WTC11 (cell line): ENCODE measurements around the gene PCSK4. TPM values are rescaled to one million over a fixed set of nuclear protein-coding genes. Genes with fewer than 3 reads are reported as not detected.

ENCODE experiments used
- ATAC-seq: fragments of 200-7000 bp; cut with Tn5 transposase; 2 replicates; pipeline ENCODE4 v1.10.0; 2021; ENCODE audit warnings: mild to moderate bottlenecking, moderate library complexity
- CTCF ChIA-PET: fragments of 300-600 bp; sonication (Branson Sonifier 250); formaldehyde crosslinking; loops from one replicate; lab custom pipeline; 2021; ENCODE audit warnings: antibody characterized with exemption; lab: Charles Lee
- POLR2A ChIA-PET: fragments of 350-600 bp; sonication (Branson Sonifier 250); formaldehyde crosslinking; loops from one replicate; lab custom pipeline; 2021; ENCODE audit warnings: antibody characterized with exemption; lab: Charles Lee
- DNase-seq: peaks from one replicate; pipeline ENCODE4 v3.0.0; 2021; ENCODE audit warnings: low spot score
- H3K27ac Mint-ChIP-seq: 2 replicates; pipeline ENCODE4 v1.8.0; 2021; ENCODE audit warnings: mixed read lengths
- H3K27me3 Mint-ChIP-seq: 2 replicates; pipeline ENCODE4 v1.8.0; 2021; ENCODE audit warnings: low read depth, mild to moderate bottlenecking, moderate library complexity, mixed read lengths
- H3K36me3 Mint-ChIP-seq: 2 replicates; pipeline ENCODE4 v1.8.0; 2021; ENCODE audit warnings: mixed read lengths
- H3K4me1 Mint-ChIP-seq: 2 replicates; pipeline ENCODE4 v1.8.0; 2022; ENCODE audit warnings: mixed read lengths
- H3K4me3 Mint-ChIP-seq: 2 replicates; pipeline ENCODE4 v1.8.0; 2021; ENCODE audit warnings: mild to moderate bottlenecking, moderate library complexity, mixed read lengths
- H3K9me3 Mint-ChIP-seq: 2 replicates; pipeline ENCODE4 v1.8.0; 2021; ENCODE audit warnings: mixed read lengths
- ATF3 ChIP-seq: sonication (generic); formaldehyde crosslinking; conservative IDR thresholded peaks from 2 replicates; pipeline ENCODE4 v1.8.1; 2022; ENCODE audit warnings: mild to moderate bottlenecking, missing genetic modification reagents
- CTCF ChIP-seq: fragments of 200-600 bp; IDR thresholded peaks from 2 replicates; pipeline ENCODE4 v1.8.0; 2022; ENCODE audit warnings: antibody characterized with exemption
- E2F5 ChIP-seq: sonication (generic); formaldehyde crosslinking; IDR thresholded peaks from 2 replicates; pipeline ENCODE4 v1.8.1; 2022; ENCODE audit warnings: mild to moderate bottlenecking, moderate library complexity, missing genetic modification reagents
- FOXK1 ChIP-seq: sonication (generic); formaldehyde crosslinking; IDR thresholded peaks from 2 replicates; pipeline ENCODE4 v1.8.0; 2022; ENCODE audit warnings: mild to moderate bottlenecking, moderate library complexity, missing genetic modification reagents
- GTF2I ChIP-seq: fragments of 250-450 bp; sonication (Bioruptor Pico); conservative IDR thresholded peaks from 2 replicates; pipeline ENCODE4 v1.4.0; 2021; ENCODE audit warnings: mild to moderate bottlenecking
- HMGA2 ChIP-seq: fragments of 250-450 bp; sonication (Bioruptor Pico); IDR thresholded peaks from 2 replicates; pipeline ENCODE4 v1.4.0; 2021; ENCODE audit warnings: mild to moderate bottlenecking, moderate library complexity
- HMGXB4 ChIP-seq: sonication (generic); formaldehyde crosslinking; IDR thresholded peaks from 2 replicates; pipeline ENCODE4 v1.8.1; 2023; ENCODE audit warnings: mild to moderate bottlenecking, moderate library complexity, missing genetic modification reagents
- IRF1 ChIP-seq: sonication (generic); formaldehyde crosslinking; IDR thresholded peaks from 2 replicates; pipeline ENCODE4 v1.8.0; 2023; ENCODE audit warnings: missing genetic modification reagents
- JAZF1 ChIP-seq: fragments of 250-450 bp; sonication (Bioruptor Pico); IDR thresholded peaks from 2 replicates; pipeline ENCODE4 v1.9.0; 2021; ENCODE audit warnings: moderate library complexity, mild to moderate bottlenecking, inconsistent platforms
- MYBL2 ChIP-seq: sonication (generic); formaldehyde crosslinking; IDR thresholded peaks from 2 replicates; pipeline ENCODE4 v1.8.1; 2023; ENCODE audit warnings: mild to moderate bottlenecking, moderate library complexity, missing genetic modification reagents
- OVOL2 ChIP-seq: fragments of 250-450 bp; sonication (Bioruptor Pico); IDR thresholded peaks from 2 replicates; pipeline ENCODE4 v1.9.0; 2021; ENCODE audit warnings: mild to moderate bottlenecking, borderline replicate concordance
- PRDM15 ChIP-seq: sonication (generic); formaldehyde crosslinking; IDR thresholded peaks from 2 replicates; pipeline ENCODE4 v1.8.0; 2022; ENCODE audit warnings: missing genetic modification reagents
- PRRX2 ChIP-seq: fragments of 250-450 bp; sonication (Bioruptor Pico); IDR thresholded peaks from 2 replicates; pipeline ENCODE4 v1.8.0; 2021; ENCODE audit warnings: mild to moderate bottlenecking
- RORB ChIP-seq: fragments of 250-450 bp; sonication (Bioruptor Pico); IDR thresholded peaks from 2 replicates; pipeline ENCODE4 v1.9.0; 2021; ENCODE audit warnings: mild to moderate bottlenecking
- SMAD4 ChIP-seq: sonication (generic); formaldehyde crosslinking; IDR thresholded peaks from 2 replicates; pipeline ENCODE4 v1.8.0; 2022; ENCODE audit warnings: mild to moderate bottlenecking, missing genetic modification reagents
- SP1 ChIP-seq: sonication (generic); formaldehyde crosslinking; conservative IDR thresholded peaks from 2 replicates; pipeline ENCODE4 v1.8.1; 2022; ENCODE audit warnings: missing genetic modification reagents
- TCF7 ChIP-seq: sonication (generic); formaldehyde crosslinking; IDR thresholded peaks from 2 replicates; pipeline ENCODE4 v1.8.0; 2022; ENCODE audit warnings: mild to moderate bottlenecking, low read depth, missing genetic modification reagents, moderate library complexity
- ZBTB43 ChIP-seq: sonication (generic); formaldehyde crosslinking; IDR thresholded peaks from 2 replicates; pipeline ENCODE4 v1.8.1; 2023; ENCODE audit warnings: mild to moderate bottlenecking, missing genetic modification reagents
- ZNF121 ChIP-seq: sonication (generic); formaldehyde crosslinking; IDR thresholded peaks from 2 replicates; pipeline ENCODE4 v1.8.0; 2023; ENCODE audit warnings: missing genetic modification reagents
- ZNF396 ChIP-seq: fragments of 250-450 bp; sonication (Bioruptor Pico); IDR thresholded peaks from 2 replicates; pipeline ENCODE4 v1.8.0; 2021; ENCODE audit warnings: mild to moderate bottlenecking, moderate library complexity, borderline replicate concordance
- ZNF423 ChIP-seq: fragments of 250-450 bp; sonication (Bioruptor Pico); IDR thresholded peaks from 2 replicates; pipeline ENCODE4 v2.1.2; 2022; ENCODE audit warnings: mild to moderate bottlenecking, moderate library complexity
- ZNF532 ChIP-seq: fragments of 250-450 bp; sonication (Bioruptor Pico); IDR thresholded peaks from 2 replicates; pipeline ENCODE4 v1.9.0; 2021; ENCODE audit warnings: mild to moderate bottlenecking, borderline replicate concordance
- total RNA-seq: library from RNA; stranded (reverse); gene quantifications from 3 replicates; pipeline ENCODE4 v1.2.3, GENCODE V29; 2021

The PCSK4 gene
- total RNA-seq, 1 experiment from 2014 or later = 22.4 TPM

GRCh38 chr19:1445185-1445931 is 44.8 kb downstream of the PCSK4 start:
- Mint-ChIP-seq H3K27me3 (peaks cover 38% of the 10 kb centered on the region), H3K4me1 (peaks cover 19% of the 10 kb centered on the region), H3K4me3 (peak overlapping the region; percentile 69), H3K27ac (no peak overlapping the region), H3K36me3 (peaks cover 23% of the 10 kb centered on the region), H3K9me3 (no peaks in the 10 kb centered on the region)
- ChIA-PET POLR2A (interaction anchor here (1.4 to 1.8 kb wide), 3 partner anchors 28 to 166 kb away, joined by 3 to 5 read pairs (median 4); no protein-coding TSS in a partner anchor), CTCF (interaction anchor here (0.8 to 5.0 kb wide), 19 partner anchors 9 to 348 kb away, joined by 3 to 56 read pairs (median 6); partner anchors contain the start of genes C19orf25 and REEP6)
- DNase-seq = peak; percentile 82
- peak; percentile 56 for ATAC-seq
- TF ChIP-seq OVOL2 (CRISPR knock-in tag) = no peak
- peak; percentile 62; the same call in 1 of the 2 replicates for TF ChIP-seq ZBTB43
- TF ChIP-seq ZNF396 (CRISPR knock-in tag) = no peak
- TF ChIP-seq JAZF1 (CRISPR knock-in tag) = no peak
- peak; percentile 72; the same call in 1 of the 2 replicates for TF ChIP-seq PRDM15 (CRISPR knock-in tag)
- TF ChIP-seq RORB (CRISPR knock-in tag) = no peak
- TF ChIP-seq SMAD4 (CRISPR knock-in tag) = no peak
- TF ChIP-seq FOXK1 = 0 out of 2 replicates have a peak, but pooled peaks have one; percentile 19
- TF ChIP-seq IRF1 = no peak
- TF ChIP-seq TCF7 = 0 out of 2 replicates have a peak, but pooled peaks have one; percentile 34
- TF ChIP-seq HMGXB4 (CRISPR knock-in tag) = peak; percentile 89
- no peak for TF ChIP-seq PRRX2 (CRISPR knock-in tag)
- TF ChIP-seq MYBL2 (CRISPR knock-in tag) = peak; percentile 65
- no peak for TF ChIP-seq ZNF532
- no peak for TF ChIP-seq ZNF121 (CRISPR knock-in tag)
- TF ChIP-seq E2F5 = peak; percentile 53; the same call in 1 of the 2 replicates
- peak; percentile 88 for TF ChIP-seq CTCF
- TF ChIP-seq ATF3 (CRISPR knock-in tag) = no peak
- TF ChIP-seq GTF2I (CRISPR knock-in tag) = 0 out of 2 replicates have a peak, but pooled peaks have one; percentile 46
- TF ChIP-seq HMGA2 (CRISPR knock-in tag) = no peak
- peak; percentile 83 for TF ChIP-seq SP1 (CRISPR knock-in tag)
- peak; percentile 48; the same call in 1 of the 2 replicates for TF ChIP-seq ZNF423 (CRISPR knock-in tag)
